ENCODE data around the gene ADIRF.
"Not testable (repeated sequence)": the region's sequence is repeated elsewhere in the genome, so short reads cannot be mapped to it uniquely, and the experiment has no call there.

The ADIRF gene

DNA sequence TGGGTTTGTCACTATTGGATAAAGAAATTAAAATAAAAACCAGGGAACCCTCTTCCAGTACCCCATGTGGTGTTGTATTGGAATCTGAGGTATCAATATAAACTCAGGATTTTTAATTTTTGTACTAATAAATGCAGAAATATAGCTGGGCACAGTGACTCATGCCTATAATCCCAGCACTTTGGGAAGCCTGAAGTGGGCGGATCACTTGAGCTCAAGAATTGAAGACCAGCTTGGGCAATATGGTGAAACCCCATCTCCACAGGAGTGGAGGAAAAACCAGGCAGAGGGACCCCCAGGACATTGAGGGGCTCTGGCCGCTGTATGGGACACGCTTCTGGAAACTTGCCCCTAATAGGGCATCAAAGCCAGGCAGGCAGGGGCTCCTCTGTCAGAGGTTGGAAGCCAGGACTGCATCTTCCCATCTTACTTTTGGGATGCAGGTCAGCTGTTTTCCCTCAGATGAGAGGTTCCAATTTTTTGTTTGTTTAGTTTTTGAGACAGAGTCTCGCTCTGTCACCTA lies 11.1 kb downstream of the ADIRF start:
- no peak for DNase-seq (ENCODE audit: low read depth)

- no peak for DNase-seq (ENCODE audit: low read depth)
Measured at GRCh38 chr10:86979977-86980448, 11.7 kb downstream of the ADIRF start.

- not testable (repeated sequence) for DNase-seq (ENCODE audit: low read depth)
Measured at GRCh38 chr10:86981020-86981419, 12.7 kb downstream of the ADIRF start.

- DNase-seq (ENCODE audit: low read depth): no peak
Measured at GRCh38 chr10:86981716-86982115, 13.4 kb downstream of the ADIRF start.

- not testable (repeated sequence) for DNase-seq (ENCODE audit: low read depth)
Measured at GRCh38 chr10:86984498-86984897, 16.2 kb downstream of the ADIRF start.

DNA sequence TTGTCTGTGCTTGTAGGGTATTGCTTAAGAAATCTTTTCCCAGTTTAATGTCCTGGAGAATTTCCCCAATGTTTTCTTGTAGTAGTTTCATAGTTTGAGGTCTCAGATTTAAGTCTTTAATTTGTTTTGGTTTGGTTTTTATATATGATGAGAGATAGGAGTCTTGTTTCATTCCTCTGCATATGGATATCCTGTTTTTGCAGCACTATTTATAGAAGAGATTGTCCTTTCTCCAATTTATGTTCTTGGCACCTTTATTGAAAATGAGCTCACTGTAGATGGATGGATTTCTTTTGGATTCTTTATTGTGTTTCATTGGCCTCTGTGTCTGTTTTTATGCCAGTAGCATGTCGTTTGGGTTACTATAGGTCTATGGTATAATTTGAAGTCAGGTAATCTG lies 20.2 kb downstream of the ADIRF start:
- DNase-seq (ENCODE audit: low read depth): no peak

DNA sequence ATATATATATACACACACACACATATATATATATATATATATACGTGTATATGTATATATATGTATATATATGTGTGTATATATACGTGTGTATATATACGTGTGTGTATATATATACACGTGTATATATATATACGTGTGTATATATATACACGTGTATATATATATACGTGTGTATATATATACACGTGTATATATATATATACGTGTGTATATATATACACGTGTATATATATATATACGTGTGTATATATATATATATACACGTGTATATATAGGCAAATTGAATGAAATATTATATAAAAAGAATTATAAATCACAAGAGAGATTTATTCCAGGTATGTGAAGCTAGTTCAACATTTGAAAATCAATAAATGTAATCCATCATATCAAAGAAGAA lies 23.1 kb downstream of the ADIRF start:
- not testable (repeated sequence) for DNase-seq (ENCODE audit: low read depth)

DNA sequence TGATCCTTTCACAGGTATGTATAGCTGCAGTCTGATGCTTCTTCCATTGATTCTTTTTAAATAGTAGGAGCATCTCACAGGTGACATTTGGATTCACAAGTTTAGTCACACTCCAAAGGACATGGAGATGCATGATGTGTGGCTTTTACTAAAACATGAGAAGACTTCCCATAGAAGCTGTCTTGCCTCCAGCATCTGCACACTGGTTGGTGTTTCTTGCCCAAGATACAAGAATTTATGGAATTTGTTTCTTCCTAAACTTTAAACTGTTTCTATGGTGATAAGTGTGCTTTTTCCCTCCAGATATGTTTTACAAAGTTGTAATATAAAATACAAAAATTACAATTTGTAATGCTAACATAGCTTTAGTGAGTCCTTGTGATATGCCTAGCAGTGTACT lies 24.2 kb downstream of the ADIRF start:
- DNase-seq (ENCODE audit: low read depth): no peak

DNA sequence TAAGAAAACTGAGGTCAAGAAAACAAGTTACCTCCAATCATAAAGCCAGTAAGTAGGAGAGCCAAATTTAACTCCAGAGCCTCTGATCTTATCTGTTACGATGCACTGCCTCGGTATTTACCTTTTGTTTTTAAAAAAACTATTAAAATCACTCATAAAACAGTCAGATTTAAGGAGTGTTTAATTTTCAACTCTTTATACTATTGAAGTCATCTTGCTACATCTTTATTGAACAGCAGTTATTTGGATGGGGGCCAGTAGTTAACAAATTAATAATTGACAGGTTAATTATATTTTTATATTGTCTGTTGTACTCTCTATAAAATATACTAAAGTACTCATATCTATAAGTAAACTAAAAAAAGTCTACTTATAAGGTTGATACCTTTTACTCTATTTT lies 24.6 kb downstream of the ADIRF start:
- DNase-seq (ENCODE audit: low read depth): no peak

GRCh38 chr10:86999802-87000403 lies 31.6 kb downstream of the ADIRF start:
- DNase-seq (ENCODE audit: low read depth): not testable (repeated sequence)

DNA sequence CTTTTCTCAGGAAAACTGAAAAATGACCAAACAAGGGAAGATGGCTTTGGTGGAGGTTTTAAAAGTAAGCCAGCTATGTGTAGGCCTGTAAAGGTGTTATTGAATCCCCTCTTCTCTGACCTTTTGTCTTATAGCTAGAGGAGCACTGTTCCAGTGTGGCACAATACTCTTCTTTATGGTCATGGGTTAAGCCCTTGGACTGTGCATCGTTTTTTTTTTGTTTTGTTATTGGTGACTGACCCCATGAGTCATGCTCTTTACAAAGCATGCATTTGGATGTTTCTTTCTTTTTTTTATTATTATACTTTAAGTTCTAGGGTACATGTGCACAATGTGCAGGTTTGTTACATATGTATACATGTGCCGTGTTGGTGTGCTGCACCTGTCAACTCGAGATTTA lies 32.2 kb downstream of the ADIRF start:
- no peak for DNase-seq (ENCODE audit: low read depth)

DNA sequence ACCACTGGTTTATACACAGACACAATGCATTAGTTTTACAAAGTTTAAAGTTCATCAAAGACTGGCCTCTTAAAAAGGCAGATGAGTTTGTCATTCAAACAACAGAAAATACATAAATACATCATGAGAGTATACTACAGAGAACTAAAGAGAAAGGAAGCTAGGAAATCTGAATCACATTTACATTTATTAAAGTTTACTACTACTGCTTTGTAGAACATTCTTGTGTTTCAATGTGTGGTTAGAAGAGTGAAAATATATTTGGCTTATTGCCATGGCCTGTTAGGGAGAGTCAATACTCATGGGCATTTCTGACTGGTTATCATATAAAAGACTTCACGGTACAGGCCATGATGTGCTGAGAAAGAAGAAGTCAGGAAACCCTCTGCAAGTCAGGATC lies 38.8 kb downstream of the ADIRF start:
- not testable (repeated sequence) for DNase-seq (ENCODE audit: low read depth)

DNA sequence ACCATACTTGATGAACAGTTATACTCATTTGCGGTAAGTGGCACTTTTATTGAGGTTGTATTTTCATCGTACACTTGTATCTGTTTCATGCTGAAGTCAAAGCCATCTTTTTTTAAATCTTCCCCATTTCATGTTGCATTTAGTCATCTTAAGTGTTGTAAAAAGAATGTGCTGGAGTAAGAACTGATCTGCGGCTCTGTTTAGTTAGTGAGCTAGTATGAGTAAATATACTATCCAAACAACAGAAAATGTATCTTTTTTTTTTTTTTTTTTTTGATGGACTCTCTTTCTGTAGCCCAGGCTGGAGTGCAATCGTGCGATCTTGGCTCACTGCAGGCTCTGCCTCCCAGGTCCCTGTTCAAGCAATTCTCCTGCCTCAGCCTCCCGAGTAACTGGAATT lies 39.4 kb downstream of the ADIRF start:
- not testable (repeated sequence) for DNase-seq (ENCODE audit: low read depth)

- DNase-seq (ENCODE audit: low read depth): not testable (repeated sequence)
Measured at GRCh38 chr10:87008303-87008702, 40.0 kb downstream of the ADIRF start.

- DNase-seq (ENCODE audit: low read depth): not testable (repeated sequence)
Measured at GRCh38 chr10:87009134-87009696, 40.9 kb downstream of the ADIRF start.

GRCh38 chr10:87013528-87013927 lies 45.2 kb downstream of the ADIRF start:
- DNase-seq (ENCODE audit: low read depth): not testable (repeated sequence)

- DNase-seq (ENCODE audit: low read depth): not testable (repeated sequence)
Measured at GRCh38 chr10:87014986-87015716, 46.9 kb downstream of the ADIRF start.

- not testable (repeated sequence) for DNase-seq (ENCODE audit: low read depth)
Measured at GRCh38 chr10:87018127-87018526, 49.8 kb downstream of the ADIRF start.

DNA sequence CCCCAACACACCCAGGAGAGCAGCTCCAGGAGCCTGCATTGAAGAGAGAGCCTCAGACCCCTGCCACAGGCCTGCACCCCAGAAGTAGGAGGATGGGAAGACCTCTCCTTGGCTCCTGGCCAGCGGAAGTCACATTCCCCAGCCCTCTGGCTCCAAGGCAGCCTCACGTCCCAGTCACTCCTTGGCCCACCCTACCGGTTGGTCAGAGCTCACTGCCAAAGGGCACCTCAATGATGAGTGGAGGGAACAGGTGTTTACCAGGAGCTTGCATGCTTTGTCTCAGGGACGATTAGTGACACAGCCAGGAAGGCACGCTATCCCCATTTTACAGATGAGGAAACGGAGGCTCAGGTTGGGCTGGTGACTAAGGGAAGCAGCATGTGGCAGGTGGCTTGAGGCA lies 50.8 kb downstream of the ADIRF start:
- not testable (repeated sequence) for DNase-seq (ENCODE audit: low read depth)

DNA sequence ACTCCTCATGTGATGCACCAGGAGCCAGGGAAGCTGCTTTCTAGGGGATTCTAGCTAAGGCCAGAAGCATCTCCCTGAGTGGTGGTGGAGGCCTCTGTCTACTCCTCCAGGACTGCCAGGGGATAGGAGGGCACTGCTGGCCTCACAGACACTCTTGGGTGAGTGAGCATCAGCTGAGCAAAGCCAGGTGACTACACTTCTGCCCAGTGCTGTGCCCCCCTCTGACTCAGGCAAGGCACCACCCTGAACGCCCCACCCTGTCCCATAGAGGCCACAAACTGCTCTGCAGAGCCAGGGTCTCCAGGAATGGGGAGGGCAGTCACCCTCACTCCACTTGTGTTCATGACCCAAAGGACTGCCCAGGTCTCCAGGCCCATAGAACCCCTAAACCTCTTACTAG lies 51.2 kb downstream of the ADIRF start:
- not testable (repeated sequence) for DNase-seq (ENCODE audit: low read depth)

DNA sequence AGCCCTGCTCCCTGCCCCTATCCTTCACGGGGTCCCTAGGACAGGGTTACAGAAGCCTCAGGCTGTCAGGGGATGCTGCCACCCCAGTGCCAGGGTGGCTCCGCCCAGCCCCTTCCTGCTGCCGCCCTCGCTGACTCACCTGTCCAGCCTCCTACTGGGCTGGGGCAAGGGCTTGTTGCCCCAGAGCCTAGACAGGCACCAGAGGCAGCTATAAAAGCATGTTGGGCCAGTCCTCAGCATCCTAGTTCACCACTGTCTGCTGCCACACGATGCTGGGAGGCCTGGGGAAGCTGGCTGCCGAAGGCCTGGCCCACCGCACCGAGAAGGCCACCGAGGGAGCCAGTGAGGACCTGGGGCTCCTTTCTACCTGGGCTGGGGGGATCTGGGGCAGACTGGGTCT lies 51.8 kb downstream of the ADIRF start, which contains the start of gene FAM25A:
FAM25A (plus strand) TSS at position 239 of the 400 bp plus-strand sequence; CDS start at position 270, 31 bp downstream.
- not testable (repeated sequence) for DNase-seq (ENCODE audit: low read depth)

All from GM04503 (cell line).